NCI-H774 (cell line): ENCODE data around the gene AP1G2.
"Not testable (repeated sequence)": the region's sequence is repeated elsewhere in the genome, so short reads cannot be mapped to it uniquely, and the experiment has no call there.

Experiments
- DNase-seq: peaks from one replicate; lab custom pipeline; 2025; lab: John Stamatoyannopoulos, UW

The AP1G2 gene

GRCh38 chr14:23538050-23538718, 29.4 kb downstream of the AP1G2 start:
- DNase-seq, result no peak

GRCh38 chr14:23537351-23538049, 30.1 kb downstream of the AP1G2 start:
- no peak for DNase-seq

- not testable (repeated sequence) for DNase-seq
Measured at GRCh38 chr14:23536906-23537305, 30.7 kb downstream of the AP1G2 start.

- no peak for DNase-seq
Measured at GRCh38 chr14:23536494-23536893, 31.1 kb downstream of the AP1G2 start.

GRCh38 chr14:23535943-23536342, 31.6 kb downstream of the AP1G2 start:
- DNase-seq, result no peak

- DNase-seq, result no peak
Measured at GRCh38 chr14:23533652-23534435, 33.7 kb downstream of the AP1G2 start.

DNA sequence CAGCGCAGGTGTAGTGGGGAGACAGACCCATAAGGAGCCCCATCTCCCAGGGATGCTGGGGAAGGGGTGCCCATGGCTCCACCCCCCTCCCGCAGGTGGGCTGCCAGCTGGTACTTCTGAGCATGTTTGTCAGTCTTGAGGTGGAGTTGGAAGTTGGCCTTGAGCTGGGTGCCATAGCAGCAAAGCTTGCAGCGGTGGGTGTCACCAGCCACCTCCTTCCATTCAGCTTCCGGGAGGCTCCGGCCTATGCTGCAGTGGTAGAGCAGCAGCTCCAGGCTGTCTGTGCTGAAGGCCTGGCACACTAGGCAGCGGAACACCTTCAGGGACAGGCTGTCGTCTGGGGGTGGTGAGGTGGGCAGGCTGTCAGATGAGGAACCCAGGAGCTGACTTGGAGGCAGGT, 34.9 kb downstream of the AP1G2 start:
- no peak for DNase-seq

GRCh38 chr14:23531391-23531790, 36.2 kb downstream of the AP1G2 start:
- no peak for DNase-seq

- DNase-seq, result no peak
Measured at GRCh38 chr14:23530375-23531055, 37.1 kb downstream of the AP1G2 start.

GRCh38 chr14:23529016-23529415, 38.6 kb downstream of the AP1G2 start:
- no peak for DNase-seq

DNA sequence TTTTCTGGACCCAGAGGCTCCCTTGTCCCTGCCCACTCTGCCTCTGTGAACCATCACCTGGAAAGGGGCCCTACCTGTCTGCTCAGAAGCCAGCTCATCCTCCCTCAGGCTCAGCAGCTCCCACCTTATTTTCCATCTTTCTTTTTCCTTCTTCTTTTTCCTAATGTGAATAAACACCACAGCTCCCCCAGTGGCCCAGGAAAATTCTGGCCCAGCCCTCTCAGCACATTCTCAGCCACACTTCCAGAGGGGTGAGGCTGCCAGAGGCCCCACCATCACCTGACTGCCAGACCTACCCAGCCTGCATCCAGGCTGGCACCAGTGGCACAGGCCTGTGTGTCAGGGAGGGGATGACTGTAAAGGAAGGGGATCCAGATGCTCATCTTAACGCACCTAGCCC, 39.0 kb downstream of the AP1G2 start:
- no peak for DNase-seq

- DNase-seq, result no peak
Measured at GRCh38 chr14:23525611-23526010, 42.0 kb downstream of the AP1G2 start.

DNA sequence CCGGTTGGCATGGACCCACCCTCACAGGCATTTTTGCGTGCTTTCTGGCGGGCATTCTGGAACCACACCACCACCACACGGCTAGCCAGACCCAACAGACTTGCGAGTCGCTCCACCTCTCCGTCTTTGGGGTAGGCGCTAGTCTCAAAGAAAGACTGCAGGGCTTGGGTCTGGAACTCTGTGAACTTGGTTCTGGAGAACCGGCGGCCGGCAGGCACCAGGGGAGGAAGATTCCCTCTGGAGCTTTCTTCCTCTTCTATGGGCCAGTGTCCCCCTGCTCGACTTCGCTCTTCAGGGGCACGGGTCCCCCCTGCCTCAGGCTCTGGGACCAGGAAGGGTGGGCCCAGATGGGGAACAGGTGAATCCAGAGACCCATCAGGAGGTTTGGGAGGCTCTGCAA, 42.6 kb downstream of the AP1G2 start:
- no peak for DNase-seq

DNA sequence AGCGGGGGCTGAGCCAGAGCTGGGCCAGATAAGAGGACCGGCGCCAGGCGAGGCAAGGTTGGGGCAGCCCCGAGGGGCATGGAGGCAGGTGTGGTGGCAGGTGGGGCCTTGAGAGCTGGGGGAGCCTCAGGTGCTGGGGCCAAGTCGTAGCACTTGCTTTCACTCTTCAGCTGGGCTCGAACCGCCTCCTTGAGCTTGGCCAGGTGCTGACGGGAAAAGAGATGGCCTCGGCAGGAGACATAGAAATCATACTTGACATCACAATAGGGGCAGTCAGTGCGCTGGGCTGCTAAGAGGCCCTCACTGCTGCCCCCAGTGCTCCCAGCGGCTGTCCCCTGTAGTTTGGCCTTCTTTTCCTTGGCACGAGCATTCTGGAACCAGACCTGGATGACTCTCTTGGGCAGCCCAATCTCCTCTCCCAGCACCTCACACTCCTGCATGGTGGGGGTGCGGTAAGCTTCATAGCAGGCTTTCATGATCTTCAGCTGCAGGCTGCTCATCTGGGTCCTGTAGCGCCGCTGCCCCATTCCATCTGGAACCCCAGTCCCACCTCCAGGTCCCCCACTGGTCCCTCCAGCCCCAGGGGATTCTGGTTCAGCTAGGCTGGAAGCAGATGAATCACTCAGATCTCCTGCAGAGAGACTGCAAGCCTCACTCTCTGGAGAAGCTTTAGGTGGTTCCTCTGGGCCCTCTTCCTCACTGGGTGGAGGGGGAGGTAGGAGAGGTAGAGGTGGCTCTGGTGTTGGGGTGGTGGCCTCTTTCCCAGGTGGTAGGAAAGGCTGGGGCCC, 44.2 kb downstream of the AP1G2 start:
- DNase-seq, result no peak

- no peak for DNase-seq
Measured at GRCh38 chr14:23522643-23523198, 44.9 kb downstream of the AP1G2 start.

GRCh38 chr14:23521785-23522640, 45.6 kb downstream of the AP1G2 start:
- no peak for DNase-seq

DNA sequence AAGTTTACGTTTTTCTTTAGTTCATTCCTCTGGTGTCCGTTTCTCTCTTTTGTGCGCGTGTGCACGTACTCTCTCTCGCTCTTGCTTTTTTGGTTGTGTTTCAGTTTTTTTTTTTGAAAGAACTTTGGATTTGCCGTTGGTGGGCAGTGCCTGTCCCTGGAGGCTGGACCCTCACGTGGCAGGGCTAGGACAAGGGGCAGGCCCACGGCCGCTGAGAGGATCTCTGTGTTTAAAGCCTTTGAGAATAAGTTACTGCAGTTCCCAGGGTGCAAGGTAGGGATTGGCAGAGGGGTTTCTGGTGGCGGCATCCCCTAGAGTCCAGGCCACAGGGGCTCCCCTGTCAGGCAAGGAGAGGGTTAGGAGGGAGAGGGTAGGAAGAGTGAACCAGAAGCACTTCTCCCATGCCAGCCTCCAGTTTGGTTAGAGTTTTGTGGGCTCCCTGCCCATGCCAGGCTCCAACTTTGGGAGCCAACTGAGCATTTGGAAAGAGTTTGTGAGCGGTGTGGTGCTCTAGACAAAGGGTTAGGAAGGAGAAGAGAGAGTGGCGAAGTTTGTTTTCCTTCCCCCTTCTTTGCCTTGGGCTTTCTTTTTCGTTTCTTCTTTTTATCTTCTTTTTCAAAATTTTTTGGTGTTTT, 46.6 kb downstream of the AP1G2 start:
- no peak for DNase-seq

DNA sequence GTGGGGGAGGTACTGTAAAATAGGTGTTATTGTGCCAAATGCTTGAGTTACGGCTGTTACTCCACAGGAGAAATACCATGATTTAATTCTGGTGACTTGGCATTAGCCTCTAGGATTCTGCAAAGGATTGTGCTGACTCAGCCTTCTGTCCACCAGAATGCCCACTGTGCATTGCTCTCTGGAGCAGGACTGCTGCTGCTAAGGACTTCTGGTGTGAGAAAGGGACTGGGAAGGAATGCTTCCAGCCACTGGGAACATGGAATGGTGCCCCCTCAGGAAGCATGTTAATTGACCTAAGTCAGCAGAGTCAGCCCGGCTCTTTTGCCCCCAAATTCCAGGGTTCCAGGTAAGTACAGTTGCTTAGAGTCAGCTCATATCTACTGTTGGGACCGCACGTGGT, 48.9 kb downstream of the AP1G2 start:
- no peak for DNase-seq

- no peak for DNase-seq
Measured at GRCh38 chr14:23517650-23518326, 49.8 kb downstream of the AP1G2 start.
